Vagina (tissue), 2 donors: ENCODE data around the gene THADA.

Experiments used
- CTCF ChIP-seq, 3 experiments: fragments of 450-650 bp in 2 of 3; fragments of 200-600 bp in 1 of 3; sonication (generic) in 1 of 3; IDR thresholded peaks; one replicate each; pipeline ENCODE4 v1.5.1; 2017 to 2019; ENCODE audit warnings: antibody characterized with exemption in 3 of 3, mild to moderate bottlenecking in 2 of 3, moderate library complexity in 2 of 3
- POLR2A ChIP-seq, 2 donors: fragments of 450-650 bp; IDR thresholded peaks; one replicate each; pipeline ENCODE4 v1.6.1; 2017; ENCODE audit warnings: antibody characterized with exemption in 2 of 2, mild to moderate bottlenecking in 2 of 2, moderate library complexity in 2 of 2
- POLR2AphosphoS5 ChIP-seq, 2 donors: sonication (generic); formaldehyde crosslinking; IDR thresholded peaks; one replicate each; pipeline ENCODE4 v1.9.0; 2017; ENCODE audit warnings: antibody characterized with exemption in 2 of 2, mild to moderate bottlenecking in 2 of 2, low read depth in 1 of 2; ENCODE audit not compliant: insufficient read depth in 1 of 2

DNA sequence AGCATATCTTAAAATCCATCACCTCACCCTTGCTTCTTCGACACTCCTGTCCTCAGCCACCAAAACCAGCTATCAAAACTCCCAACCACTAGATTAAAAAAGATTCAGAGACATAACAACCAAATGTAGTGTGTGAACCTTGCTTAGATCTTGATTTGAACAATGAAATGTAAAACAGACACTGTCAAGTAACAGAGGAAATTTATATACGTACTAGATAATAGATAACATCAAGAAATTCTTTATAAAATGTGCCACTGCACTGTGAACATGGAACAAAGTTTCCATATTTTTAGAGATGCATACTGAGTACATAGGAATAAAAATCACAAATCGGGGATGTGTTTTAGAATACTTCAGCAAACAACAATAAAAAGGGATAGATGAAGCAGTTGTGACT lies 86.0 kb downstream of the THADA start:
- TF ChIP-seq CTCF (IDR thresholded peaks at IDR 0.05) (no peak), POLR2A (IDR thresholded peaks at IDR 0.05) (no peak), POLR2AphosphoS5 (IDR thresholded peaks at IDR 0.05; ENCODE audit: insufficient read depth in 1 of 2, low read depth in 1 of 2) (no peak)
